Measurements from ENCODE around the gene PHF12.
A peak's percentile ranks its signal among the peaks of the same experiment; 100 is the strongest.

The PHF12 gene

DNA sequence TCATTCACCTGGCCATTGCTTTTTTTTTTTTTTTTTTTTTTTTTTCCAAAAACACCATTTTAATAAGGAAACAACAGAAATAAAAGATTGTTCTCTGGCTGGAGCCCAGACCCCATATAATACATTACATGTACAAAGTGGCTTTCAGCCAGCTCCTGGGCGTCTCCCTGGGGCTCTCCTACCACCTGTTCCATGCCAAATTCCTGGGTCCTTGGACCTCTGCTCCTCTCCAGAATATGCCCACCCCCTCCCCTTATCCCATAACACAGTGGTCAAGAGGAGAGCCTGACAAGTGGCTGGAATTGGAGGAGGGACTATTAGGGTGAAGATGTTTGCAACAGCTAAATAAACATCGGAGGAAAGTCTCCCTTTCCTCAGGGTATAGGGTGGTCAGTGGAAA, 3.6 kb upstream of the PHF12 start:
- no peak for TF ChIP-seq ZNF274 (IDR thresholded peaks at IDR 0.05; ENCODE audit: low read depth, low read length)
- no peak overlapping the region for H3K4me3 ChIP-seq (ENCODE audit: low read length)

DNA sequence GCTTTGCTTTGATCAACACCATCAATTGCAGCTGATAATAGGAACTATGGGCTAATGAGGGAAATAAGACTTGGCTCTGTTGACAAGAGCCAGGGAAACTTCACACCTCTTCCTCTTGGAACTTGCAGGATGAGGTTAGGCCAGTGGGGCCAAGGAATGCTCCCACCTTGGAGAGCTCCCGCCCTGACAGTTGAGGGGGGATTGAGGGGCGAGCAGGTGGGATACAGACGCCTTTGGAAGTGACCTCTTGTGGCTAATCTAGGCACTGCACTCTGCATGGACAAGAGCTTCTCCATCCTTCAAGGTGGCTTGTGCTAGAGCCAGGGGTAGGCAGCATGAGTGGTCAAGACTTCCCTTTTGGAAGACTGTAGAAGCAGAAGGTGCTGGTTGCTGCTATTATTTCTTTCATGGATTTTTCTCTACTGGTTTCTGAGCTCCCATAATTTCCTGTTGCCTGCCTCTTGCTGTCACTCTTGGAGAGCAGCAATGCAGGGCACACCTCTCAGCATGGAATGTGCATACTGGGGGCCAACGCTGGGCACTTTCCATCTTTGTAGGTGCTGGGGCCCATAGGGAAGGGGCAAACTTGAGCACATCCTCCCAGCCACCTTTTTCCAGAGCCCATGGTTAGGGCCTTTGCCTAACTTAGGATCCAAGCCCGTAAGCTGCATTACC, 2.3 kb upstream of the PHF12 start:
- TF ChIP-seq ZNF274 (IDR thresholded peaks at IDR 0.05; ENCODE audit: low read depth, low read length), result no peak

DNA sequence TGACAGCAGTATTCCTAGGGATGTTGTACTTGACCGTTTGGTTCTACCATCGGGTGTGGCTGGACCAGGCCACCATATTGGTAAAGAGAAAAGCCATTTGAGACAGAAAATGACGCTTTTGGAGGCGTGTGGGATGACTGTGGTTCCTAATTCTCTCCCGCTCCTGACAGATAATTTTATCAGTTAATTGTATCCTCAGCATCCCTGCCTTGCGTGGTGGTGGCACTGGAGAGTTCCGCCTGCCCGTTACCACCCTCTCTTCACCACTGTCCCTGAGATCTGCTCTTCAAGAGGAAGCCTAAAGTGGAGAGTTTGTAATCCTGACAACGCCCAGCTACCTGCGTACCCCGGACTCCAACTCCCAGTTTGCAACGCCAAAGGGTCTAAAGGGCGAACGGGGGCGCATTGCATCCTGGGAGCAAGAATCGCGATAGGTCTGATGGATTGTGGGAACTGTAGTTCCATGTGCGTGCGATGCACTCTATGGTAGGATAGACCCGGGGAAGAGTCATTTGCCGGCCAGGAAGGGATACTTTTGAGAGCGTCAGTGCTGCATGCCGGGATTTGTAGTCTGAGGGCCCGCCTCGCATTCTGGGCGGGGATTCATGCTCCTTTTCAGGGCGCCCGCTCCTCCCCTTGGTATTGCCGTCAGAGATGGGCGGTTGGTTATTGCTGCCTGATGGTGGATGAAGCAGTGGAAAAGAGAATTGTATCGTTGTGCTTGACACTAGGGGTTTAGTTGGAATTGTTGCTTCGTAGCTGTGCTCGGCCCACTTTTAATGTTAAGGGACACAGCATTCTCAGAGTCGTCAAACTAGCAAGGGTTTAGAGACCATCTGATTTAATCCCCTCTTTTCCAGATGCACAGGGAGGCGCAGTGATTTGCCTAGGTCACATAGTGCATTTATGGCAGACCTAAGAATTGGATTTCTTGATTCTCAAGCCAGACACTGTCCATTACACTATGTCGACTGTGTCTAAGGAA, 965 bp upstream of the PHF12 start:
- H3K4me3 ChIP-seq (ENCODE audit: low read length), result peak overlapping the region; percentile 74
- TF ChIP-seq ZNF274 (IDR thresholded peaks at IDR 0.05; ENCODE audit: low read depth, low read length), result no peak

More for the DNA sequence above, 2.3 kb upstream of the PHF12 start:
- no peak overlapping the region for H3K4me3 ChIP-seq (ENCODE audit: low read length)

- H3K4me3 ChIP-seq (ENCODE audit: low read length), result peak overlapping the region; percentile 86
Observed at GRCh38 chr17:28950752-28951427, 428 bp downstream of the PHF12 start.

DNA sequence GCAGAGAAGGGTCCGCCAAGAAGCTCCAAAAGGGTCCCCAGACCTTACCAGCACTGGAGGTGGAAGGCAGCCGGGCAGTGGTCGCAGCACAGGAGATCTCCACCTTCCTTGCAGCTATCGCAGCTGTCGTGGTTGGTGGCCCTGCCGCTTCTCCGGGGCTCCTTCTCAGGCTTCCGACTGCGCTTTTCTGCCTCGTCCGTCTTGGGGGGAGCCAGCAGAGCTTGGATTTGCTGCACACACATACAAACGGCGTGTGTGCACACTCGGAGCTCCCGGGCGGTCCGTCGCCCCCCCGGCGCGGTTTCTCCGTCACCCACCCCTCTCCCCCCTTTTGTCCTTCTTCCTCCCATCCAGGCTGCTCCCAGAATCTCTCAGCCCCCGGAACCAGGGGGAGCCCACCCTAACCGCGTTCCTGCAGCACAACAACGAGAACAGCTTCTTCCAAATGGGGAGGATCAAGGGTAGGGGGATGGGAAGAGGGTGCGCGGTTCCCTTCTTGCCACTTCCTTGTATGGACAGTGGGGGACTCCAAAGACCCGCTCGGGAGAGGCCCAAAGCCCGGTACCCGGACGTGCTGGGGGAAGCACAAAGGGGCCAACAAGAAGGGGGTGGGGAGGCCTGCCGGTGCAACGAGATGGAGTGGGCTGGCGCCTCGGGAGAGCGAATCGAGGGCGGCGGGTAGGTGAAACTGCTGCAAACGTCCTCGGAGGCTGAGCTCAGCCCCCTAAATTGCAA, 1.1 kb downstream of the PHF12 start:
- TF ChIP-seq ZNF274 (IDR thresholded peaks at IDR 0.05; ENCODE audit: low read depth, low read length), result no peak
- peak overlapping the region; percentile 86 for H3K4me3 ChIP-seq (ENCODE audit: low read length)

More at GRCh38 chr17:28950752-28951427, 428 bp downstream of the PHF12 start:
- TF ChIP-seq ZNF274 (IDR thresholded peaks at IDR 0.05; ENCODE audit: low read depth, low read length), result no peak

DNA sequence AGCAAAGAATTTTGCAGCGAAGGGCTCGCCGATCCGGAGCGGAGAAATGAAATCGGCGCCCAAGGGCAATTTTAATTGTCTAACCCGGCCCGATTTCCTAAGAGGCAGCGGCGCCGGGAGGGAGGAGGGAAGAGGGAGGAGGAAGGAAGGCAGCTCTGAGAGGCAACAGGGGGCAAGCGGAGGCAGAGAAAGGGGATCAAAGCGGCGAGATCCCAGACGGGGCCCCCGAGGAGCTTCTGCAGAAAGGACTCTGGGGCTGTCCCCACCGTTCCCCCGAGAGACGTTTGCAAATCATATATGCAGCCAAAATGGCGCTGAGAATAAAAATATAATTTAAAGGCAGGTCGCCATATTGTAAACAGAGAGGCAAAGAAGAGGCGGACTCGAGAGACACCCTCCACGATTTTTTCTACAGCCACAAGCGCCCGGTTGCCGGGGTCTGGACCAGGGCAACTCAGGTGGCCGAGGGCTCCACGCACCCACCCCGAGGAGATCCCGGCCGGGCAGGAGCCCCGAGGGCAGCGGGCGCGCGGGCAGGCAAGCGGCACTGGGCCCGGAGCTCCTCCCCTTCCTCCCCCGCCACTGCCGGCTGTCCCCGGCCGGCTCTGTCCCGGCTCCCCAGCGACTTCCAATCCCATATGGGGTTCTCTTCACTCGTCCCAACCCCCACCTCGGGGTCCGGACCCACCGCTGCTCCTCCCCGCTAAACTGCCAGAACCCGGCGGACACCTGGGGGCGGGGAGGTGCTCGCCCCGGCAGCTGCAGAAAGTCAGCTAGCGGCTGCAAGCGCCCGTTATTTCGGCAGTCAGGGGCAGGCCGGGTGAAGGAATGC, 1.9 kb downstream of the PHF12 start:
- no peak for TF ChIP-seq ZNF274 (IDR thresholded peaks at IDR 0.05; ENCODE audit: low read depth, low read length)
- peak overlapping the region; percentile 86 for H3K4me3 ChIP-seq (ENCODE audit: low read length)

- no peak for TF ChIP-seq ZNF274 (IDR thresholded peaks at IDR 0.05; ENCODE audit: low read depth, low read length)
- peak overlapping the region; percentile 86 for H3K4me3 ChIP-seq (ENCODE audit: low read length)
Observed at GRCh38 chr17:28948873-28949184, 2.5 kb downstream of the PHF12 start.

DNA sequence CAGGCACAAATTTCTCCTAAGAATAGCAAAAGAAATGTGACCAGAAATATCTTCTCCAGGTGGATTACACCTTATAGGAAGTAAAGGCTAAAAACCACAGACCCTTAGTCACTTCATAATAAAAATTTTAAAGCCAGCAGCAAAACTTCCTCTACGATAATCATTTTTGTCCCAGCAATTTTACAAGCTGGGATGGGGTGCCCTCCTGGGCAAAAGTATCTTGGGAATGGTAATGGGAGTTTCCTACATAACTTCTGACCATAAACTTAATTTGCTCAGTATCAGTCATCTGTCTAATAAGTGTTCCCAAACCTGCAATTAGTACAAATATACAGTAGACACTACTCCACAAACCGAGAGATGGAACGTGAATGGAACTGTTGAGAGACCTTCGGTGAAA, 3.0 kb downstream of the PHF12 start:
- peak overlapping the region; percentile 86 for H3K4me3 ChIP-seq (ENCODE audit: low read length)
- no peak for TF ChIP-seq ZNF274 (IDR thresholded peaks at IDR 0.05; ENCODE audit: low read depth, low read length)

DNA sequence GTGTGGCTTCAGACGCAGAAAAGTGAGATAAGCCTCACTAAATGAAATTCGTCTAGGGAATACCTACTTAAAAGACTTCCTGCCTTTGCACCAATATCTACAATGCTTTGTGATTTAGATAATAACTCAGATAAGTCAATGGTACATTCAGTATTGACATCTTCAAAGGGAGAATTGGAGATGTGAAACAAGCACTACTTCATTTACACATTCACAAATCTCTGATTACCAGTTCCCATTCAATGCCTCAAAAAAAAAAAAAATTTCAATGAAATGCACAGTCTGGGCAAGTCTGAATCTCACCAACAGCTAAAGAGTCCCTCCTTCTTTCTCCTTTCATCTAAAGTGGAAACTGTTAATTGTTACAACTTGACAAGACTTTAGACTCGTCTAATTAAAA, 3.7 kb downstream of the PHF12 start:
- H3K4me3 ChIP-seq (ENCODE audit: low read length), result no peak overlapping the region; the same call in 1 of the 2 replicates
- no peak for TF ChIP-seq ZNF274 (IDR thresholded peaks at IDR 0.05; ENCODE audit: low read depth, low read length)

- no peak for TF ChIP-seq ZNF274 (IDR thresholded peaks at IDR 0.05; ENCODE audit: low read depth, low read length)
- H3K4me3 ChIP-seq (ENCODE audit: low read length), result no peak overlapping the region
Observed at GRCh38 chr17:28946239-28946638, 5.1 kb downstream of the PHF12 start.

- no peak for TF ChIP-seq ZNF274 (IDR thresholded peaks at IDR 0.05; ENCODE audit: low read depth, low read length)
- peak overlapping the region; percentile 44; the same call in 1 of the 2 replicates for H3K4me3 ChIP-seq (ENCODE audit: low read length)
Observed at GRCh38 chr17:28944862-28945741, 6.2 kb downstream of the PHF12 start.

GRCh38 chr17:28944343-28944742, 7.0 kb downstream of the PHF12 start:
- no peak overlapping the region for H3K4me3 ChIP-seq (ENCODE audit: low read length)
- no peak for TF ChIP-seq ZNF274 (IDR thresholded peaks at IDR 0.05; ENCODE audit: low read depth, low read length)

Data from GM08714 (cell line).